ENCODE results near the gene CYP2J2.

Gene CYP2J2

GRCh38 chr1:59926381-59927123, at the start of gene CYP2J2 (continued):
- TF ChIP-seq ZNF148 (tag by site-specific recombination; IDR thresholded peaks at IDR 0.05; ENCODE audit: borderline replicate concordance) (no peak), KLF17 (tag by site-specific recombination; IDR thresholded peaks at IDR 0.05) (peak; percentile 35; the same call in 1 of the 2 replicates), ZBTB1 (tag by site-specific recombination; IDR thresholded peaks at IDR 0.05) (no peak), ZNF121 (tag by site-specific recombination; IDR thresholded peaks at IDR 0.05) (no peak), ZSCAN4 (tag by site-specific recombination; IDR thresholded peaks at IDR 0.05) (no peak), ZSCAN5A (tag by site-specific recombination; IDR thresholded peaks at IDR 0.05) (no peak), ZNF629 (tag by site-specific recombination; IDR thresholded peaks at IDR 0.05) (no peak), ZNF398 (tag by site-specific recombination; IDR thresholded peaks at IDR 0.05) (no peak), ZNF580 (tag by site-specific recombination; IDR thresholded peaks at IDR 0.05) (no peak), ZNF558 (tag by site-specific recombination; IDR thresholded peaks at IDR 0.05) (no peak), HIC1 (tag by site-specific recombination; IDR thresholded peaks at IDR 0.05) (0 out of 2 replicates have a peak, but pooled peaks have one; percentile 12), ZNF600 (tag by site-specific recombination; IDR thresholded peaks at IDR 0.05) (peak; percentile 92), ZFP3 (tag by site-specific recombination; IDR thresholded peaks at IDR 0.05; ENCODE audit: low read depth) (no peak), ZNF518A (tag by site-specific recombination; conservative IDR thresholded peaks at IDR 0.05; ENCODE audit: low read depth) (no peak; the same call in 1 of the 2 replicates), ZNF707 (tag by site-specific recombination; IDR thresholded peaks at IDR 0.05) (no peak), SETDB1 (IDR thresholded peaks at IDR 0.05; ENCODE audit: insufficient read length, low read length) (no peak), EGR2 (tag by site-specific recombination; IDR thresholded peaks at IDR 0.05; ENCODE audit: low read depth) (peak; percentile 62), ZFP41 (tag by site-specific recombination; IDR thresholded peaks at IDR 0.05; ENCODE audit: borderline replicate concordance) (no peak), WT1 (tag by site-specific recombination; IDR thresholded peaks at IDR 0.05) (0 out of 2 replicates have a peak, but pooled peaks have one; percentile 14), ZNF302 (tag by site-specific recombination; IDR thresholded peaks at IDR 0.05; ENCODE audit: low read depth) (no peak), ZNF350 (tag by site-specific recombination; IDR thresholded peaks at IDR 0.05) (no peak), ZNF274 (IDR thresholded peaks at IDR 0.05; ENCODE audit: low read length) (no peak), ZNF274 (tag by site-specific recombination; IDR thresholded peaks at IDR 0.05; ENCODE audit: borderline replicate concordance) (no peak)

Data from HEK293 (cell line).